PC-3 (cell line): ENCODE data around the gene PSMB9. TPM values are rescaled to one million over a fixed set of nuclear protein-coding genes. Genes with fewer than 3 reads are reported as not detected.
"Not testable (repeated sequence)": the region's sequence is repeated elsewhere in the genome, so short reads cannot be mapped to it uniquely, and the experiment has no call there.

Source experiments
- ATAC-seq: fragments of 200-7000 bp; cut with Tn5 transposase; 2 replicates; pipeline ENCODE4 v1.9.1; 2020; ENCODE audit warnings: mild to moderate bottlenecking, moderate library complexity
- Bru-seq: library from RNA; stranded (reverse); fragments of 400-500 nt; gene quantifications from one replicate; lab custom pipeline; 2021; lab: Mats Ljungman, UMichigan
- BruChase-seq, 2 experiments: library from RNA; stranded (reverse); fragments of 400-500 nt; gene quantifications; one replicate each; lab custom pipeline; 2021; lab: Mats Ljungman, UMichigan
- BruUV-seq: library from RNA; stranded (reverse); fragments of 400-500 nt; replicated peaks from 2 replicates; lab custom pipeline; 2021; lab: Mats Ljungman, UMichigan
- CTCF ChIA-PET: fragments of 300-600 bp; sonication (Branson Sonifier 250); formaldehyde crosslinking; loops from one replicate; lab custom pipeline; 2022; ENCODE audit warnings: antibody characterized with exemption; lab: Charles Lee
- POLR2A ChIA-PET: fragments of 300-600 bp; sonication (Branson Sonifier 250); formaldehyde crosslinking; loops from one replicate; lab custom pipeline; 2022; ENCODE audit warnings: antibody characterized with exemption; ENCODE audit not compliant: unreplicated experiment; lab: Charles Lee
- DNase-seq: peaks from one replicate; pipeline ENCODE4 v3.0.0-alpha.2; 2015
- H2AFZ ChIP-seq: fragments of 300-600 bp; sonication (generic); 2 replicates; pipeline ENCODE4 v1.6.0; 2016; ENCODE audit warnings: antibody characterized with exemption, low read length
- H3F3A ChIP-seq: fragments of 300-600 bp; sonication (generic); one replicate; pipeline ENCODE4 v1.6.0; 2017; ENCODE audit warnings: antibody characterized with exemption, low read length, control low read depth, mild to moderate bottlenecking; ENCODE audit not compliant: unreplicated experiment
- H3K27ac ChIP-seq: fragments of 300-600 bp; sonication (generic); 2 replicates; pipeline ENCODE4 v1.5.1; 2016; ENCODE audit warnings: mild to moderate bottlenecking, low read length
- H3K27me3 ChIP-seq: fragments of 300-600 bp; sonication (generic); 2 replicates; pipeline ENCODE4 v1.6.1; 2016; ENCODE audit warnings: low read length, mixed read lengths
- H3K36me3 ChIP-seq: fragments of 300-600 bp; sonication (generic); 2 replicates; pipeline ENCODE4 v1.6.1; 2016; ENCODE audit warnings: low read depth, mixed run types, low read length, mixed read lengths
- H3K4me1 ChIP-seq: fragments of 300-600 bp; sonication (generic); 2 replicates; pipeline ENCODE4 v1.5.1; 2016; ENCODE audit warnings: low read length; ENCODE audit not compliant: insufficient read depth
- H3K4me2 ChIP-seq: fragments of 300-600 bp; sonication (generic); 2 replicates; pipeline ENCODE4 v1.6.0; 2016; ENCODE audit warnings: low read length
- H3K4me3 ChIP-seq: fragments of 300-600 bp; sonication (generic); 2 replicates; pipeline ENCODE4 v1.5.1; 2016; ENCODE audit warnings: mild to moderate bottlenecking, low read length, mixed read lengths
- H3K79me2 ChIP-seq: fragments of 300-600 bp; sonication (generic); 2 replicates; pipeline ENCODE4 v1.6.1; 2017; ENCODE audit warnings: low read length, mixed read lengths
- H3K9ac ChIP-seq: fragments of 300-600 bp; sonication (generic); 2 replicates; pipeline ENCODE4 v1.6.0; 2016; ENCODE audit warnings: mild to moderate bottlenecking, low read length
- H3K9me2 ChIP-seq: fragments of 300-600 bp; sonication (generic); replicated peaks from 2 replicates; pipeline ENCODE4 v1.6.1; 2016; ENCODE audit warnings: mixed run types, low read length, mixed read lengths
- H3K9me3 ChIP-seq: fragments of 300-600 bp; sonication (generic); 2 replicates; pipeline ENCODE4 v1.6.1; 2016; ENCODE audit warnings: low read length, mixed read lengths
- H4K20me1 ChIP-seq: fragments of 300-600 bp; sonication (generic); 2 replicates; pipeline ENCODE4 v1.6.1; 2016; ENCODE audit warnings: low read length, mixed read lengths
- CTCF ChIP-seq: fragments of 300-600 bp; sonication (generic); conservative IDR thresholded peaks from 2 replicates; pipeline ENCODE4 v1.5.1; 2017; ENCODE audit warnings: antibody characterized with exemption, low read depth, mild to moderate bottlenecking, low read length
- EZH2 ChIP-seq: fragments of 300-600 bp; sonication (generic); IDR thresholded peaks from one replicate; pipeline ENCODE4 v1.6.1; 2017; ENCODE audit warnings: antibody characterized with exemption, mild to moderate bottlenecking, low read length; ENCODE audit not compliant: unreplicated experiment
- EZH2phosphoT487 ChIP-seq: fragments of 300-600 bp; sonication (generic); IDR thresholded peaks from 2 replicates; pipeline ENCODE4 v1.6.1; 2018; ENCODE audit warnings: mild to moderate bottlenecking, antibody characterized with exemption, low read length, borderline replicate concordance
- intact Hi-C: fragments of 100-400 bp; cut with micrococcal nuclease; formaldehyde crosslinking; loops from 2 replicates; pipeline ENCODE4 v1.9.0; 2023
- long read RNA-seq: library from polyadenylated mRNA; unstranded; transcript quantifications from one replicate; pipeline ENCODE4 v2.0.0, GENCODE V29; 2021; ENCODE audit not compliant: unreplicated experiment
- total RNA-seq: library from RNA; depleted of rRNA; stranded (reverse); fragments of >200 nt; gene quantifications from 2 replicates; pipeline ENCODE4 v1.2.3, GENCODE V29; 2014; rRNA removed

Gene PSMB9
- 0.40 and 1.5 TPM in 2 replicates for total RNA-seq
- Bru-seq, nascent RNA, result percentile 27 among the genes with signal in this experiment
- BruChase-seq, experiment 1, labeled RNA remaining after a 6-hour chase, result percentile 29 among the genes with signal in this experiment
- BruChase-seq, experiment 2, labeled RNA remaining after a 2-hour chase, result percentile 33 among the genes with signal in this experiment
- long read RNA-seq, transcript PSMB9-207 (6 exons, 782 nt), result major isoform, 5 of 20 reads
- long read RNA-seq, partial matches to known transcripts, result 9 of 20 reads
- long read RNA-seq, other reads (novel, unspliced or antisense), result 6 of 20 reads

- ChIA-PET POLR2A (interaction anchor here (0.5 to 1.1 kb wide), 7 partner anchors 9 to 118 kb away, joined by 3 to 12 read pairs (median 4); partner anchors contain the start of genes PSMB8 and TAP2), CTCF (interaction anchor here (0.6 to 2.7 kb wide), 7 partner anchors 9 to 131 kb away, joined by 3 to 83 read pairs (median 6); partner anchors contain the start of gene TAP2)
- H3K9me3 ChIP-seq, result no peaks in the 10 kb centered on the region
- no peaks in the 10 kb centered on the region for H3K9me2 ChIP-seq
- intact Hi-C loops, result loop anchor here (1.0 kb wide), 2 partner anchors 9 to 15 kb away; partner anchors contain the start of genes PSMB8 and TAP2
- H2AFZ ChIP-seq, result peak within 1 kb of the TSS; percentile 96
- no TSS peak for BruUV-seq
- H3K4me3 ChIP-seq, result peak within 1 kb of the TSS; percentile 83
- peak within 1 kb of the TSS; percentile 100 for H3K4me2 ChIP-seq
- H3K27me3 ChIP-seq, result no peaks in the 10 kb centered on the region
- TF ChIP-seq CTCF (peak; percentile 75), EZH2phosphoT487 (no peak), EZH2 (no peak)
- peak within 1 kb of the TSS; percentile 72 for H3K27ac ChIP-seq
- peak within 1 kb of the TSS; percentile 55 for H3K9ac ChIP-seq
- H3F3A ChIP-seq, result no peaks in the 10 kb centered on the region
- H3K79me2 ChIP-seq, result no peaks in the 10 kb centered on the region
- H4K20me1 ChIP-seq, result no peaks in the 10 kb centered on the region
- H3K4me1 ChIP-seq, result peaks cover 7% of the 10 kb centered on the region
- ATAC-seq (peak; percentile 87), DNase-seq (peak; percentile 95)
- H3K36me3 ChIP-seq, result no peaks in the 10 kb centered on the region
These were observed at the start of gene PSMB9, which contains the start of gene TAP1 for GRCh38 chr6:32853541-32854375. Gene PSMB9 (plus strand): TSS chr6:32854192. CDS start chr6:32854230, 38 bp downstream. Gene TAP1 (minus strand): TSS chr6:32853704. CDS start chr6:32853636, 68 bp downstream.

GRCh38 chr6:32805404-32805803 is 48.6 kb upstream of the PSMB9 start:
- peaks cover 48% of the 10 kb centered on the region for H3K27me3 ChIP-seq
- H3K27ac ChIP-seq, intact Hi-C loops, H3K4me2 ChIP-seq, H3F3A ChIP-seq, H3K36me3 ChIP-seq, H3K9me2 ChIP-seq, H3K4me3 ChIP-seq, H3K4me1 ChIP-seq, POLR2A ChIA-PET, DNase-seq, BruUV-seq, H3K9me3 ChIP-seq, H3K9ac ChIP-seq, ATAC-seq, H2AFZ ChIP-seq, H4K20me1 ChIP-seq, CTCF ChIA-PET, H3K79me2 ChIP-seq: not testable (repeated sequence)

GRCh38 chr6:32807020-32807580 is 46.9 kb upstream of the PSMB9 start:
- intact Hi-C loops, result no loop called here
- Histone ChIP-seq H3K9me2 (no peaks in the 10 kb centered on the region), H3K27ac (no peak overlapping the region), H3K4me3 (no peak overlapping the region), H3K9me3 (no peaks in the 10 kb centered on the region), H4K20me1 (no peaks in the 10 kb centered on the region), H3K27me3 (peaks cover 32% of the 10 kb centered on the region), H3K79me2 (no peaks in the 10 kb centered on the region), H3K36me3 (no peaks in the 10 kb centered on the region), H3K4me2 (no peak overlapping the region), H3F3A (no peaks in the 10 kb centered on the region), H3K9ac (no peak overlapping the region), H3K4me1 (no peaks in the 10 kb centered on the region; the same call in 1 of the 2 replicates), H2AFZ (no peak overlapping the region)
- ATAC-seq (no peak), DNase-seq (no peak)
- no TSS peak for BruUV-seq
- TF ChIP-seq CTCF (no peak), EZH2phosphoT487 (no peak), EZH2 (no peak)
- POLR2A ChIA-PET, result no interaction called here
- CTCF ChIA-PET, result no interaction called here
